ENCODE data around the gene FANCF. TPM values are rescaled to one million over a fixed set of nuclear protein-coding genes. Genes with fewer than 3 reads are reported as not detected.

Gene FANCF
- total and polyA plus RNA-seq, 7 donors, result 3.6 to 10.4 (median 4.6) TPM

DNA sequence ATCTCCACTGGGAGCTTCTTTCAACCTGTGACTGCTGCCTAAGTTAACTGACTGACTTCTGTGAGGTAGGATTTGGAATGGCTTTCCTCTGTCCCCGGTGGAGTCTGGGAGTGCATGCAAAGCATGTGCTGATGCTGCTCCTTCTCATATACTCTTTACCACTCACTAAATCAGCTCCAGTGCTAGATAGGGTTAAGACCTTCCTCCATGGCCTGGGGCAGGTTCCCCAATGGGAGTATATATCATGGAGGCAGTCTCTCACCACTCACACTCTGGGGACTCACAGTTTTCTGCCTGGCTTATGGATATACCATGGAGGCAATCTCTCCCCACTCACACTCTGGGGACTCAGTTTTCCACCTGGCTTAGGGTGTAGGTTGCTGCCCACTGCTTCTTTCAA lies 10.1 kb upstream of the FANCF start:
- Histone ChIP-seq H3K4me1 (no peaks in the 10 kb centered on the region), H3K27ac (no peak overlapping the region), H3K27me3 (no peaks in the 10 kb centered on the region), H3K36me3 (no peaks in the 10 kb centered on the region), H3K4me3 (no peak overlapping the region), H3K9me3 (no peaks in the 10 kb centered on the region)
- DNase-seq, result no peak
- WGBS, 2 donors, result 0 to 53% methylated on average over 1 of the region's 1 CpG
- TF ChIP-seq EP300 (IDR thresholded peaks at IDR 0.05) (no peak), POLR2A (IDR thresholded peaks at IDR 0.05) (no peak), POLR2AphosphoS5 (IDR thresholded peaks at IDR 0.05) (no peak)
- TF ChIP-seq, protein P1, sequence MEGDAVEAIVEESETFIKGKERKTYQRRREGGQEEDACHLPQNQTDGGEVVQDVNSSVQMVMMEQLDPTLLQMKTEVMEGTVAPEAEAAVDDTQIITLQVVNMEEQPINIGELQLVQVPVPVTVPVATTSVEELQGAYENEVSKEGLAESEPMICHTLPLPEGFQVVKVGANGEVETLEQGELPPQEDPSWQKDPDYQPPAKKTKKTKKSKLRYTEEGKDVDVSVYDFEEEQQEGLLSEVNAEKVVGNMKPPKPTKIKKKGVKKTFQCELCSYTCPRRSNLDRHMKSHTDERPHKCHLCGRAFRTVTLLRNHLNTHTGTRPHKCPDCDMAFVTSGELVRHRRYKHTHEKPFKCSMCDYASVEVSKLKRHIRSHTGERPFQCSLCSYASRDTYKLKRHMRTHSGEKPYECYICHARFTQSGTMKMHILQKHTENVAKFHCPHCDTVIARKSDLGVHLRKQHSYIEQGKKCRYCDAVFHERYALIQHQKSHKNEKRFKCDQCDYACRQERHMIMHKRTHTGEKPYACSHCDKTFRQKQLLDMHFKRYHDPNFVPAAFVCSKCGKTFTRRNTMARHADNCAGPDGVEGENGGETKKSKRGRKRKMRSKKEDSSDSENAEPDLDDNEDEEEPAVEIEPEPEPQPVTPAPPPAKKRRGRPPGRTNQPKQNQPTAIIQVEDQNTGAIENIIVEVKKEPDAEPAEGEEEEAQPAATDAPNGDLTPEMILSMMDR (IDR thresholded peaks at IDR 0.05), result no peak
- intact Hi-C loops (cut with DNase I), result no loop called here

GRCh38 chr11:22634897-22635629 lies 9.4 kb upstream of the FANCF start:
- TF ChIP-seq, protein P1 (IDR thresholded peaks at IDR 0.05), result no peak
- TF ChIP-seq EP300 (IDR thresholded peaks at IDR 0.05) (no peak), POLR2A (IDR thresholded peaks at IDR 0.05) (no peak), POLR2AphosphoS5 (IDR thresholded peaks at IDR 0.05) (no peak)
- no peaks in the 10 kb centered on the region for H3K27me3 ChIP-seq
- 53 to 78% methylated on average over 3 of the region's 3 CpGs for WGBS, 2 donors
- intact Hi-C loops (cut with DNase I), result no loop called here
- no peak overlapping the region for H3K4me3 ChIP-seq
- H3K4me1 ChIP-seq, result no peaks in the 10 kb centered on the region
- no peaks in the 10 kb centered on the region for H3K36me3 ChIP-seq
- H3K9me3 ChIP-seq, result no peaks in the 10 kb centered on the region
- no peak overlapping the region for H3K27ac ChIP-seq
- no peak for DNase-seq

DNA sequence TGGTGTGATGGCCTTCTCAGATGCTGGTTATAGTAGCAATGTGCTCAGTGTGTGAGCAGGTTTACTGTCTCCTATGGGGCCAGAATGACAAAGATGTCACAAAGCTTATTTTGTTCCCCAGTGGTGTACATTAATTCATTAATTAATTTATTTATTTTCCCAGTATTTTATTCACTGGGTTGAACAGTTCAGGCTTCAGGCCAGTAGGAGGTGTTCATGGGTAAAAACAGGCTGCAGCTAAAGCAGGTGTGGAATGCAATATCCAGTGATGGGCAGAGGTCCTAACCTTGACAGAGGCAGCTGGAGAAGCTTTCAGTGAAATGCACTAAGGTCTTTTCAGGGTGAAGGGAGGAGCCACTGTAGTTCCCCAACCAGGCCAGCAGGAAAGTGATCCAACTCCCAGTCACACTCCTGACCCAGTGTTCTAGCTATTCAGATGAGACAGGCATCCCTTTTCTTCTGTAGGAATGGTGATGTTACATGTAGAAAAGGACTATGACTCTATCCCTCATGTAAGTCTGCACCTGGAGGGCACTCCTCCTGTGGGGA lies 7.8 kb upstream of the FANCF start:
- intact Hi-C loops (cut with DNase I), result no loop called here
- no peak overlapping the region for H3K4me3 ChIP-seq
- no peak for TF ChIP-seq EP300 (IDR thresholded peaks at IDR 0.05)
- no peak for TF ChIP-seq POLR2AphosphoS5 (IDR thresholded peaks at IDR 0.05)
- TF ChIP-seq, protein P1 (IDR thresholded peaks at IDR 0.05), result no peak
- TF ChIP-seq POLR2A (IDR thresholded peaks at IDR 0.05), result no peak

DNA sequence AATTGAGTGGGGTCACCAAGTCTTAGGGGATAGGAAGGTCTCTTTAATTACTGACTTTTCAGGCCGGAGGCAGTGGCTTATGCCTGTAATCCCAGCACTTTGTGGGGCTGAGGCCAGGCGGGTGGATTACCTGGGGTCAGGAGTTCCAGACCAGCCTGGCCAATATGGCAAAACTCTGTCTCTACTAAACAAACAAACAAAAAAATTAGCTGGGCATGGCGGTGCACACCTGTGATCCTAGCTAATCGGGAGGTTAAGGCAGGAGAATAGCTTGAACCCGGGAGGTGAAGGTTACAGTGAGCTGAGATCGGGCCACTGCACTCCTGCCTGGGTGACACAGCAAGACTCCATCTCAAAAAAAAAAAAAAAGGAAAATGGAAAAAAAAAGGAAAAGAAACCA lies 1.8 kb upstream of the FANCF start:
- 89 to 98% methylated on average over 6 of the region's 6 CpGs for WGBS, 2 donors
- no peak overlapping the region for H3K27ac ChIP-seq
- H3K27me3 ChIP-seq, result no peaks in the 10 kb centered on the region
- TF ChIP-seq POLR2A (IDR thresholded peaks at IDR 0.05) (no peak), POLR2AphosphoS5 (IDR thresholded peaks at IDR 0.05) (no peak), EP300 (IDR thresholded peaks at IDR 0.05) (no peak)
- intact Hi-C loops (cut with DNase I), result loop anchor here (5.0 kb wide), 1 partner anchor 200 kb away; the partner anchor contains the start of gene SVIP
- H3K4me3 ChIP-seq, result no peak overlapping the region
- H3K36me3 ChIP-seq, result no peaks in the 10 kb centered on the region
- DNase-seq, result no peak
- peaks cover 0 to 19% (median 9%) of the 10 kb centered on the region in 4 donors for H3K4me1 ChIP-seq
- H3K9me3 ChIP-seq, result no peaks in the 10 kb centered on the region

More for the DNA sequence above, 7.8 kb upstream of the FANCF start:
- H3K36me3 ChIP-seq, result no peaks in the 10 kb centered on the region
- H3K27ac ChIP-seq, result no peak overlapping the region
- no peaks in the 10 kb centered on the region for H3K27me3 ChIP-seq
- H3K9me3 ChIP-seq, result no peaks in the 10 kb centered on the region
- DNase-seq, result no peak
- no peaks in the 10 kb centered on the region for H3K4me1 ChIP-seq

GRCh38 chr11:22626573-22627239 lies 1.1 kb upstream of the FANCF start:
- no peaks in the 10 kb centered on the region for H3K27me3 ChIP-seq
- no peaks in the 10 kb centered on the region for H3K36me3 ChIP-seq
- TF ChIP-seq POLR2AphosphoS5 (IDR thresholded peaks at IDR 0.05) (no peak), POLR2A (IDR thresholded peaks at IDR 0.05) (no peak), EP300 (IDR thresholded peaks at IDR 0.05) (no peak)
- TF ChIP-seq, protein P1 (IDR thresholded peaks at IDR 0.05), result no peak
- H3K4me1 ChIP-seq, result peaks cover 0 to 19% (median 9%) of the 10 kb centered on the region in 4 donors
- intact Hi-C loops (cut with DNase I), result loop anchor here (5.0 kb wide), 1 partner anchor 201 kb away; the partner anchor contains the start of gene SVIP
- peak overlapping the region; percentile 82 to 91 (median 88) for H3K27ac ChIP-seq
- H3K4me3 ChIP-seq, result peak overlapping the region in 1 of 4 donors; percentile 78
- no peak for DNase-seq
- no peaks in the 10 kb centered on the region for H3K9me3 ChIP-seq
- 96% methylated on average over 14 of the region's 14 CpGs for WGBS, 2 donors

Measured in sigmoid colon (tissue), 7 donors.